ENCODE results near the gene PDGFC. TPM values are rescaled to one million over a fixed set of nuclear protein-coding genes. Genes with fewer than 3 reads are reported as not detected.

Gene PDGFC
- total and polyA plus RNA-seq, 2 of the 8 experiments (the other 6 are each of a cell fraction or from before 2014, with no cell fraction given), result 0.65 to 2.7 TPM

DNA sequence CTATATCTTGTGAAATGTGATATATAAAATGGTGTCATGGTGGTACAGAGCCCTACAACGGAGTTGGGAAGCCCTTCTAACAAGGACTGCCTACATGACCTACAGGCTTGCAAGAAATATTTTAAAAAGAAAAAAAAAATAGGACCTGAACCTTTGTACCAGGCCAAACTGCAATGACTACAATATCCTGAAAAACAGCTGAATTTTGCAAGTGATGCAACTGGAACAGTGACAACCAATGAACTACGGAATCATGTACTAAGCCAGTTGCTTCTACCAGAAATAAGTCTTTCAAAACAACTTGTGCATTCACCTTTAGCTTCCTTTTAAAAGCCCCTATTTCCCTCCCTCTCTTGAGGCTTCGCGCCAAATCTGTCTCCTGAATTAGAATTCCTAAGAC, 58.4 kb downstream of the PDGFC start:
- Histone ChIP-seq H3K79me2 (ENCODE audit: control insufficient read depth in 1 of 2, insufficient read depth in 2 of 2, low read length in 2 of 2) (no peaks in the 10 kb centered on the region), H4K5ac (ENCODE audit: insufficient read length, low read depth, low read length) (no peak overlapping the region), H2BK12ac (ENCODE audit: low read depth, low read length) (no peak overlapping the region), H3K9ac (replicated peaks in 1 of 4; ENCODE audit: extremely low read depth in 1 of 4, low read depth in 3 of 4, low read length in 3 of 4) (no peak overlapping the region), H3K79me1 (ENCODE audit: low read depth, low read length) (no peaks in the 10 kb centered on the region), H2BK5ac (ENCODE audit: low read depth, low read length) (no peak overlapping the region), H3K56ac (replicated peaks; ENCODE audit: insufficient read length, low read depth, low read length) (no peak overlapping the region), H2BK20ac (ENCODE audit: low read length) (no peak overlapping the region), H3K23ac (ENCODE audit: insufficient read length) (no peak overlapping the region), H3K36me3 (ENCODE audit: control insufficient read depth in 2 of 4, insufficient read depth in 4 of 4, low read length in 3 of 4) (no peaks in the 10 kb centered on the region), H4K91ac (replicated peaks; ENCODE audit: insufficient read length, low read length) (no peak overlapping the region), H3K14ac (ENCODE audit: insufficient read length) (no peak overlapping the region), H3K9me3 (ENCODE audit: insufficient read depth in 2 of 2, low read depth in 1 of 2, low read length in 1 of 2) (no peaks in the 10 kb centered on the region; a peak in 1 of 4 replicates), H3K23me2 (ENCODE audit: low read depth, low read length) (no peaks in the 10 kb centered on the region), H3K4me1 (replicated peaks in 1 of 4; ENCODE audit: control insufficient read depth in 3 of 4, insufficient read depth in 4 of 4, low read length in 3 of 4) (no peaks in the 10 kb centered on the region), H2AK5ac (ENCODE audit: low read depth, low read length) (no peak overlapping the region), H3K18ac (ENCODE audit: extremely low read depth, low read length) (no peak overlapping the region), H2BK120ac (replicated peaks; ENCODE audit: low read depth, low read length) (no peak overlapping the region), H2AFZ (ENCODE audit: low read length) (no peak overlapping the region), H2BK15ac (ENCODE audit: low read length) (no peak overlapping the region), H4K8ac (ENCODE audit: extremely low read depth, insufficient read depth, low read length) (no peak overlapping the region), H3K27me3 (replicated peaks in 1 of 4; ENCODE audit: control insufficient read depth in 3 of 4, extremely low read depth in 1 of 4, insufficient read depth in 3 of 4, low read length in 3 of 4) (no peaks in the 10 kb centered on the region), H3K4ac (replicated peaks; ENCODE audit: insufficient read length, low read depth, low read length) (no peak overlapping the region), H3K27ac (ENCODE audit: low read depth, low read length) (no peak overlapping the region), H3K4me2 (ENCODE audit: insufficient read depth in 1 of 2, low read depth in 2 of 2, low read length in 2 of 2) (no peak overlapping the region), H3K4me3 (ENCODE audit: extremely low read depth in 1 of 4, insufficient read depth in 2 of 4, low read depth in 3 of 4, low read length in 4 of 4) (no peak overlapping the region), H4K20me1 (replicated peaks in 1 of 2; ENCODE audit: control insufficient read depth in 1 of 2, insufficient read depth in 2 of 2, low read length in 2 of 2) (no peaks in the 10 kb centered on the region)
- CTCF ChIA-PET (ENCODE audit: partially characterized antibody), result interaction anchor here (0.7 kb wide), 1 partner anchor 540 kb away, joined by 6 read pairs; no protein-coding TSS in a partner anchor
- FAIRE-seq (no peak), DNase-seq (ENCODE audit: low read depth in 1 of 2, low spot score in 2 of 2) (no peak)
- POLR2A ChIA-PET (ENCODE audit: partially characterized antibody), result no interaction called here
- 98% methylated on average over 4 of the region's 4 CpGs; no CpG with 5 or more reads in 1 of the 2 experiments for WGBS, 2 experiments (ENCODE audit: extremely low coverage in 1 of 2, insufficient coverage in 1 of 2, insufficient read length in 1 of 2, insufficient replicate concordance in 2 of 2, low coverage in 1 of 2, low lambda C conversion rate in 2 of 2, missing lambda C conversion rate in 1 of 2)
- no peak for TF ChIP-seq RXRA (IDR thresholded peaks at IDR 0.05; ENCODE audit: insufficient read depth, low read depth, low read length)
- no peak for TF ChIP-seq NRF1 (IDR thresholded peaks at IDR 0.05; ENCODE audit: low read depth, low read length)
- no peak for TF ChIP-seq JUN (IDR thresholded peaks at IDR 0.05; ENCODE audit: low read depth, low read length)
- no peak for TF ChIP-seq NANOG (IDR thresholded peaks at IDR 0.05; ENCODE audit: insufficient read depth, low read depth, low read length, poor library complexity, severe bottlenecking)
- TF ChIP-seq, protein P1, sequence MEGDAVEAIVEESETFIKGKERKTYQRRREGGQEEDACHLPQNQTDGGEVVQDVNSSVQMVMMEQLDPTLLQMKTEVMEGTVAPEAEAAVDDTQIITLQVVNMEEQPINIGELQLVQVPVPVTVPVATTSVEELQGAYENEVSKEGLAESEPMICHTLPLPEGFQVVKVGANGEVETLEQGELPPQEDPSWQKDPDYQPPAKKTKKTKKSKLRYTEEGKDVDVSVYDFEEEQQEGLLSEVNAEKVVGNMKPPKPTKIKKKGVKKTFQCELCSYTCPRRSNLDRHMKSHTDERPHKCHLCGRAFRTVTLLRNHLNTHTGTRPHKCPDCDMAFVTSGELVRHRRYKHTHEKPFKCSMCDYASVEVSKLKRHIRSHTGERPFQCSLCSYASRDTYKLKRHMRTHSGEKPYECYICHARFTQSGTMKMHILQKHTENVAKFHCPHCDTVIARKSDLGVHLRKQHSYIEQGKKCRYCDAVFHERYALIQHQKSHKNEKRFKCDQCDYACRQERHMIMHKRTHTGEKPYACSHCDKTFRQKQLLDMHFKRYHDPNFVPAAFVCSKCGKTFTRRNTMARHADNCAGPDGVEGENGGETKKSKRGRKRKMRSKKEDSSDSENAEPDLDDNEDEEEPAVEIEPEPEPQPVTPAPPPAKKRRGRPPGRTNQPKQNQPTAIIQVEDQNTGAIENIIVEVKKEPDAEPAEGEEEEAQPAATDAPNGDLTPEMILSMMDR (IDR thresholded peaks at IDR 0.05; ENCODE audit: control extremely low read depth in 1 of 3, insufficient read depth in 1 of 3, low read depth in 1 of 3, low read length in 3 of 3), result no peak
